ENCODE measurements around the gene HTT.

The HTT gene

GRCh38 chr4:3201718-3202702, 127.5 kb downstream of the HTT start:
- no peak overlapping the region for H3K9ac ChIP-seq (ENCODE audit: low read depth, low read length)

GRCh38 chr4:3202836-3203820, 128.6 kb downstream of the HTT start:
- Histone ChIP-seq H3K4me3 (ENCODE audit: low read depth, low read length) (no peak overlapping the region), H3K27me3 (ENCODE audit: control insufficient read depth, insufficient read depth, low read length) (no peaks in the 10 kb centered on the region), H3K36me3 (ENCODE audit: control insufficient read depth, insufficient read depth, low read length) (peaks cover 19% of the 10 kb centered on the region), H3K9ac (ENCODE audit: low read depth, low read length) (no peak overlapping the region), H3K9me3 (ENCODE audit: control insufficient read depth, insufficient read depth, low read length) (no peaks in the 10 kb centered on the region), H3K4me1 (ENCODE audit: control insufficient read depth, insufficient read depth, low read length) (no peaks in the 10 kb centered on the region)

More at GRCh38 chr4:3201718-3202702, 127.5 kb downstream of the HTT start:
- Histone ChIP-seq H3K36me3 (ENCODE audit: control insufficient read depth, insufficient read depth, low read length) (peaks cover 23% of the 10 kb centered on the region), H3K4me3 (ENCODE audit: low read depth, low read length) (no peak overlapping the region), H3K4me1 (ENCODE audit: control insufficient read depth, insufficient read depth, low read length) (no peaks in the 10 kb centered on the region), H3K9me3 (ENCODE audit: control insufficient read depth, insufficient read depth, low read length) (no peaks in the 10 kb centered on the region), H3K27me3 (ENCODE audit: control insufficient read depth, insufficient read depth, low read length) (no peaks in the 10 kb centered on the region)

- H3K4me1 ChIP-seq (ENCODE audit: control insufficient read depth, insufficient read depth, low read length), result no peaks in the 10 kb centered on the region
- no peaks in the 10 kb centered on the region for H3K9me3 ChIP-seq (ENCODE audit: control insufficient read depth, insufficient read depth, low read length)
- no peak overlapping the region for H3K9ac ChIP-seq (ENCODE audit: low read depth, low read length)
- H3K4me3 ChIP-seq (ENCODE audit: low read depth, low read length), result no peak overlapping the region
- H3K27me3 ChIP-seq (ENCODE audit: control insufficient read depth, insufficient read depth, low read length), result no peaks in the 10 kb centered on the region
- H3K36me3 ChIP-seq (ENCODE audit: control insufficient read depth, insufficient read depth, low read length), result peaks cover 26% of the 10 kb centered on the region
Observed at GRCh38 chr4:3203971-3204431, 129.5 kb downstream of the HTT start.

GRCh38 chr4:3205995-3206394, 131.5 kb downstream of the HTT start:
- Histone ChIP-seq H3K4me1 (ENCODE audit: control insufficient read depth, insufficient read depth, low read length) (no peaks in the 10 kb centered on the region), H3K9ac (ENCODE audit: low read depth, low read length) (no peak overlapping the region), H3K9me3 (ENCODE audit: control insufficient read depth, insufficient read depth, low read length) (no peaks in the 10 kb centered on the region), H3K27me3 (ENCODE audit: control insufficient read depth, insufficient read depth, low read length) (no peaks in the 10 kb centered on the region), H3K36me3 (ENCODE audit: control insufficient read depth, insufficient read depth, low read length) (peaks cover 26% of the 10 kb centered on the region), H3K4me3 (ENCODE audit: low read depth, low read length) (no peak overlapping the region)

- Histone ChIP-seq H3K4me3 (ENCODE audit: low read depth, low read length) (no peak overlapping the region), H3K36me3 (ENCODE audit: control insufficient read depth, insufficient read depth, low read length) (peaks cover 26% of the 10 kb centered on the region), H3K4me1 (ENCODE audit: control insufficient read depth, insufficient read depth, low read length) (no peaks in the 10 kb centered on the region), H3K9ac (ENCODE audit: low read depth, low read length) (no peak overlapping the region), H3K9me3 (ENCODE audit: control insufficient read depth, insufficient read depth, low read length) (no peaks in the 10 kb centered on the region), H3K27me3 (ENCODE audit: control insufficient read depth, insufficient read depth, low read length) (no peaks in the 10 kb centered on the region)
Observed at GRCh38 chr4:3206439-3207100, 132.1 kb downstream of the HTT start.

- Histone ChIP-seq H3K9me3 (ENCODE audit: control insufficient read depth, insufficient read depth, low read length) (no peaks in the 10 kb centered on the region), H3K36me3 (ENCODE audit: control insufficient read depth, insufficient read depth, low read length) (peaks cover 32% of the 10 kb centered on the region), H3K9ac (ENCODE audit: low read depth, low read length) (no peak overlapping the region), H3K4me3 (ENCODE audit: low read depth, low read length) (no peak overlapping the region), H3K4me1 (ENCODE audit: control insufficient read depth, insufficient read depth, low read length) (no peaks in the 10 kb centered on the region), H3K27me3 (ENCODE audit: control insufficient read depth, insufficient read depth, low read length) (no peaks in the 10 kb centered on the region)
Observed at GRCh38 chr4:3207531-3208037, 133.1 kb downstream of the HTT start.

- Histone ChIP-seq H3K4me3 (ENCODE audit: low read depth, low read length) (no peak overlapping the region), H3K27me3 (ENCODE audit: control insufficient read depth, insufficient read depth, low read length) (no peaks in the 10 kb centered on the region), H3K4me1 (ENCODE audit: control insufficient read depth, insufficient read depth, low read length) (no peaks in the 10 kb centered on the region), H3K9me3 (ENCODE audit: control insufficient read depth, insufficient read depth, low read length) (no peaks in the 10 kb centered on the region), H3K36me3 (ENCODE audit: control insufficient read depth, insufficient read depth, low read length) (peaks cover 40% of the 10 kb centered on the region), H3K9ac (ENCODE audit: low read depth, low read length) (no peak overlapping the region)
Observed at GRCh38 chr4:3208826-3209225, 134.3 kb downstream of the HTT start.

GRCh38 chr4:3209551-3210325, 135.3 kb downstream of the HTT start:
- peaks cover 43% of the 10 kb centered on the region for H3K36me3 ChIP-seq (ENCODE audit: control insufficient read depth, insufficient read depth, low read length)

GRCh38 chr4:3210467-3210866, 136.0 kb downstream of the HTT start:
- H3K36me3 ChIP-seq (ENCODE audit: control insufficient read depth, insufficient read depth, low read length), result peaks cover 49% of the 10 kb centered on the region
- H3K9ac ChIP-seq (ENCODE audit: low read depth, low read length), result no peak overlapping the region
- H3K4me1 ChIP-seq (ENCODE audit: control insufficient read depth, insufficient read depth, low read length), result no peaks in the 10 kb centered on the region
- no peak overlapping the region for H3K4me3 ChIP-seq (ENCODE audit: low read depth, low read length)
- no peaks in the 10 kb centered on the region for H3K27me3 ChIP-seq (ENCODE audit: control insufficient read depth, insufficient read depth, low read length)
- no peaks in the 10 kb centered on the region for H3K9me3 ChIP-seq (ENCODE audit: control insufficient read depth, insufficient read depth, low read length)

More at GRCh38 chr4:3209551-3210325, 135.3 kb downstream of the HTT start:
- Histone ChIP-seq H3K27me3 (ENCODE audit: control insufficient read depth, insufficient read depth, low read length) (no peaks in the 10 kb centered on the region), H3K4me3 (ENCODE audit: low read depth, low read length) (no peak overlapping the region), H3K9ac (ENCODE audit: low read depth, low read length) (no peak overlapping the region), H3K4me1 (ENCODE audit: control insufficient read depth, insufficient read depth, low read length) (no peaks in the 10 kb centered on the region), H3K9me3 (ENCODE audit: control insufficient read depth, insufficient read depth, low read length) (no peaks in the 10 kb centered on the region)

GRCh38 chr4:3211866-3212265, 137.4 kb downstream of the HTT start:
- Histone ChIP-seq H3K36me3 (ENCODE audit: control insufficient read depth, insufficient read depth, low read length) (peaks cover 53% of the 10 kb centered on the region), H3K4me3 (ENCODE audit: low read depth, low read length) (no peak overlapping the region), H3K4me1 (ENCODE audit: control insufficient read depth, insufficient read depth, low read length) (no peaks in the 10 kb centered on the region), H3K9me3 (ENCODE audit: control insufficient read depth, insufficient read depth, low read length) (no peaks in the 10 kb centered on the region), H3K27me3 (ENCODE audit: control insufficient read depth, insufficient read depth, low read length) (no peaks in the 10 kb centered on the region), H3K9ac (ENCODE audit: low read depth, low read length) (no peak overlapping the region)
